Fibroblast of the aortic adventitia (primary cell): Measurements from ENCODE around the gene TANC1. TPM values are rescaled to one million over a fixed set of nuclear protein-coding genes. Genes with fewer than 3 reads are reported as not detected.
A peak's percentile ranks its signal among the peaks of the same experiment; 100 is the strongest.
"Not testable (repeated sequence)": the region's sequence is repeated elsewhere in the genome, so short reads cannot be mapped to it uniquely, and the experiment has no call there.

Experiments
- DNase-seq: peaks from one replicate; pipeline ENCODE4 v3.0.0-alpha.2; 2010; ENCODE audit warnings: low read depth
- H3K4me3 ChIP-seq: 2 replicates; pipeline ENCODE4 v1.5.1; 2011; ENCODE audit warnings: low read depth, mild to moderate bottlenecking, control low read depth, low read length, moderate library complexity
- total RNA-seq: library from RNA; depleted of rRNA; stranded (reverse); fragments of >200 nt; gene quantifications from 2 replicates; pipeline ENCODE4 v1.2.3, GENCODE V29; 2012; ENCODE audit warnings: low replicate concordance
- TF ChIP-seq, protein P1 (sequence below): IDR thresholded peaks from 2 replicates; pipeline ENCODE4 v1.5.1; 2011; ENCODE audit warnings: mild to moderate bottlenecking, low read length, control low read depth, inconsistent platforms; ENCODE audit not compliant: insufficient read depth

The TANC1 gene
- total RNA-seq, 1 donor: 11.9 TPM

DNA sequence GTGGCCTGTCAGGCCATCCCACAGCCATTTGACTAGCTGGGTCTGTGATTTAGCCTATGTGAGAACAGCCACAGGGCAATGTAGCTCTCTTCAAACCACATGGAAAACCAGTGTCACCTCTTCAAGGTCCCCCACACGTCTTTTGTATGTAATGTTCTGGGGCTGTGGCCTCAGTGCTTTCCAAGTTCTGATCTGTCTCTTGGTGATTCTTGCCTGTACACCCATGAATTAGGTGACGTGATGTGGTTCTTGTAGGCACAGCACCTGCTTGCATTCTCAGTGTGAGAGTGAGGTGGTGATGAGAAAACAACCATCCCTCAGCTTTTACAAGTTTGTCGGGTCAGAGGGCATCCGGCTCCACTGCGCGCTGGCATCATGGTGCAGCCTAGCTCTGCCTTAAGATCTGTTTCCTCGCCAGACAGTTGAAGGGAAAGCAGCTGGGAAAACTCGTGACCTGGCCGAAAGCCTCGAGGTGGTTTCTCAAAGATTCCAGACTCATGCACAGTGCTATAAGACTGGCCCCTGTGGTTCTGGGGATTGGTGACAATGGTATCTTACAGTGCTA is 125.8 kb downstream of the TANC1 start:
- H3K4me3 ChIP-seq: no peak overlapping the region
- TF ChIP-seq, protein P1, sequence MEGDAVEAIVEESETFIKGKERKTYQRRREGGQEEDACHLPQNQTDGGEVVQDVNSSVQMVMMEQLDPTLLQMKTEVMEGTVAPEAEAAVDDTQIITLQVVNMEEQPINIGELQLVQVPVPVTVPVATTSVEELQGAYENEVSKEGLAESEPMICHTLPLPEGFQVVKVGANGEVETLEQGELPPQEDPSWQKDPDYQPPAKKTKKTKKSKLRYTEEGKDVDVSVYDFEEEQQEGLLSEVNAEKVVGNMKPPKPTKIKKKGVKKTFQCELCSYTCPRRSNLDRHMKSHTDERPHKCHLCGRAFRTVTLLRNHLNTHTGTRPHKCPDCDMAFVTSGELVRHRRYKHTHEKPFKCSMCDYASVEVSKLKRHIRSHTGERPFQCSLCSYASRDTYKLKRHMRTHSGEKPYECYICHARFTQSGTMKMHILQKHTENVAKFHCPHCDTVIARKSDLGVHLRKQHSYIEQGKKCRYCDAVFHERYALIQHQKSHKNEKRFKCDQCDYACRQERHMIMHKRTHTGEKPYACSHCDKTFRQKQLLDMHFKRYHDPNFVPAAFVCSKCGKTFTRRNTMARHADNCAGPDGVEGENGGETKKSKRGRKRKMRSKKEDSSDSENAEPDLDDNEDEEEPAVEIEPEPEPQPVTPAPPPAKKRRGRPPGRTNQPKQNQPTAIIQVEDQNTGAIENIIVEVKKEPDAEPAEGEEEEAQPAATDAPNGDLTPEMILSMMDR: no peak
- DNase-seq: peak; percentile 72

DNA sequence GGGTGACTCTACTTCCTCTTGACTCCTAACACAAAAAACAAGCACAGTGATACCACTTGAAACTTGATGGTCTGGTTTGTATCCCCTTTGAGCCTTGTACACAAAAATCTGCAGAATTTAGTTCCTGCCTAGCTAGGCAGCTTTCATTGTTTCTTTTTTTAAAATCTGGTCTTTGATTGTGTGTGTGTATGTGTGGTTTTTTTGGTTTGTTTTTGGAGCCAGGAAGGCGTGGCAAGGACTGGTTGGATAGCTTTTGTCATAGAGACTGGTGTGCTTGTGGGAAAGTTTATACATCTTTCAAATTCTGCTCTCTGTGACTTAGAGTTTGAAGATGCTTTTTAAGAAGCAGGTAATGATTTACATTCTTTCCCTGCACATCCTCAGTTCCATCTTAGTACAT is 127.4 kb downstream of the TANC1 start:
- no peak for DNase-seq
- TF ChIP-seq, protein P1: no peak
- no peak overlapping the region for H3K4me3 ChIP-seq

DNA sequence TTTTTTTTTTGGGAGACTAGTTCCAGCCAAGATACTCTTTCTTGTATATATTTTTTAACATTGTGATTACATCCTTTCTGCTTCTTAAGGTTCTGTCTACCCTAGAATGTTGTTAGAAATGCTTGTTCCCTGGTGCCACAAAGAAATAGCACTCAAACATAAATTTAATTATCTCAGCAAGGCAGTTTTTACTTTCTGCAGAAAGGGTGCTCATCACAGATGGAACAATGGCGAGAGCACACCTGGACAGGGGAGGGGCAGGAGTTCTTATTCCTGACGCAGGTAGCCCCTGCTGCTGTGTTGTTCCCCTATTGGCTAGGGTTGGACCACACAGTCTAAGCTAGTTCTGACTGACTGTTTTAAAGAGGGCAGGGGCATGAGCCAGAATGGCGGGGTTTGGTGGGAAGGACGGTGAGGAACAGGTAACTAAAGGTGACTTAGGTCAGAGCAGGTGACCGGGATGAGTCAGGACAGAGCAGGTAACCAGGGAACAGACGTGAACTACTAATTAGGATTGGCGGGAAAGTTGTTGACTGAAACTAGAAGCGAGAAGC is 127.9 kb downstream of the TANC1 start:
- not testable (repeated sequence) for H3K4me3 ChIP-seq, DNase-seq

DNA sequence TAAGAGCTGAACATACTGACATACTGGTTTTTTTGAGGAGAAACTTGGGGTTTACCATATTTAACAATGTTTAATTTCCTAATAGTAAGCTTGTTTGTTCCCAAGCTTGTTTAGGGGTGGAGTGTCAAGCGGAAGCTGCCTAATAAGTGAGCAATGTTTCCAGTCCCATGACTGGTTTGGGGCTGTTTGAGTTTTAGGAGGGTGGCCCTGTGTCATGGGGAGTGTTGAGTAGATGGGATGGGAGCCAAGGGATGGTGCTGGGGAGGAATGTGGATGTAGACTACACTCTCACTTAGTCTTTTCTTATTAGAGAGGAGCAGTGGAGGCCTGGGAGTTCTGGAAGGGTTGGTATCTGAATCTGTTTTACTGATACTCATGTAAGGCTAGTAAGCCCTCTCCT is 128.5 kb downstream of the TANC1 start:
- no peak for DNase-seq
- TF ChIP-seq, protein P1: no peak
- H3K4me3 ChIP-seq: no peak overlapping the region

DNA sequence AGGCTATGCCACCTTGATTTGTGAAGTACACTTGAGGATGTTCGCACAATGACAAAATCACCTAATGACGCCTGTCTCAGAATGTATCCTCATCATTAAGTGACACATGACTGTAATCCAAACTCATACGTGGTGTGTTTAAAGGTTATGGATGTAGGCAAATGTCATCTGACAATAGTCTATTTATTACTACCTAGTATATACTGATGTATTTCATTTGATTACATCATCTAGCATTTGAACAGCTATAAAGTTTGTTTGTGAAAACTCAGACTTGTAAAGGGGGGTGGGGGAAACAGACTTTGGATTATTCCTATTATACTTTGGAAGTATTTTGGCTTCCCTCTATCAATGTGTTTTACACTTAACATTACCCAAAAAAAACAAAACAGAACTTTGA is 129.9 kb downstream of the TANC1 start:
- DNase-seq: peak; percentile 60
- TF ChIP-seq, protein P1: no peak
- no peak overlapping the region for H3K4me3 ChIP-seq

DNA sequence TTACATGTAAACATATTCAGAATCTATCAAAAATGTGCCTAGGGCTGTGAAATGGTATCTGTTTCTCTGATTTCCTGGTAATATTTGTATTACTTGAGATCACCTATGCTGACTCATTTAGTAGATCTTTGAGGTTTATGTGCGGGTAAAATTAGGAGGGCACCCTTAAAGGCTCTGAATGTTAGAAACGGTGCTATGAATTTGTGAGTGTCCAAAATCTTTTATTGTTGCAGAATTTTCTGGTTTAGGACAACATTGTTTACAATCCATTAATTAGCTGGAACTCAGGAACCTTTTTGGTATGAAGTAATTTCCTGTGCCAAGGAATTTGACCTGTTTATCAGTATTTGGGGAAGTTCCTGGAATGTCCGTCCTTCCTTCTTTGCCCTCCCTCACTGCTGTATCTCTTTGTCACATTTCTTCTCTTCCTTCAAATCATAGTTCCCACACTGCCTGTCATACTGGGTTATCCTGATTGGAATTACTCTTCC is 130.5 kb downstream of the TANC1 start:
- H3K4me3 ChIP-seq: no peak overlapping the region
- TF ChIP-seq, protein P1: no peak
- peak; percentile 61 for DNase-seq

DNA sequence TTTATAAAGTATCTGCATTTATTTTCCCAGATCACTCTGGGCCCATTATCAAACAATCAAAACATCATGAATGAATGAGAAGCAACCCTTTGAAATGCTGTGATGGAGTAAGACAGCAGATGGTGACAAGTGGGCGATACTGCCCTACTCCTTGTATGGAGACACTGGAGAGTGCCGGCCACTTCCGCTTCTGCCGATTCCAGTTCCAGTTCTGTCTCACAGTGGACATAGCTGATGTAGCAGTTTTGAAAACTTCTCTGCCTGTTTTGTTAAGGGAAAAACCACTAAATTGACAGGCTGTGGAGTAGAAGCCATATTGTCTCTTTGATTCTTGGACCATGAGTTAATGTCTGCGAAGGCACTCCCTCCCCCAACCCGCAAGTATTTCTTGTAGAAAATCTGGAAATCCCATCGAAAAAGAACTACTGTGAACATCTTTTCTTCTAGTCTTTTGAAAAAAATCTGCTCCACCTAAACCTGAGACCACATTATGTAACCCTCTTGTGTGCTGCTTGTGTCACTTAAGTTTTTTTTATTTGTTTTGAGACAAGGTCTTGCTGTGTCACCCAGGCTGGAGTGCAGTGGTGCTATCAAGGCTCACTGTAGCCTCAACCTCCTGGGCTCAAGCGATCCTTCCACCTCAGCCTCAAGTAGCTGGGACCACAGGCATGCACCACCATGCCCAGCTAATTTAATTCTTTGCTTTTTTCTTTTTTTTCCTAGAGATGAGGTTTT is 133.5 kb downstream of the TANC1 start:
- no peak overlapping the region for H3K4me3 ChIP-seq
- no peak for DNase-seq
- TF ChIP-seq, protein P1: no peak
